ENCODE results near the gene PCCB.

DNA sequence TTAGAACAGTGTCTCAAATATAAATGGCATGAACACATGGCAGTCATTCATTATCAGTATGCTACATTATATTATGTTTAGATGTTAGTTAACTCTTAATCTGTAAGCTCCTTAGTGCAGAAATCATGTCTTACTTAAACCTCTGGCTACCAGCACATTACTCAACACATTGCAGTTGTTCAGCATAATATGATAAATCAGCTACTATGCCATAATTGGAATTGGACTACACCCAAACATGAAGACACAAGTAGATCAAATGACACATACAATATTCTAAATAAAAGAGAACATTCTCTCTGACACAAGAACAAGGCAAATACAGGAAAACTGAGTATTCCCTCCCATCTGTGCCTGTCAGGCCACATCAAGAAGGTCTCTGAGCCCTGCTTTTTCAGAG, 116.1 kb downstream of the PCCB start:
- TF ChIP-seq, protein P1, sequence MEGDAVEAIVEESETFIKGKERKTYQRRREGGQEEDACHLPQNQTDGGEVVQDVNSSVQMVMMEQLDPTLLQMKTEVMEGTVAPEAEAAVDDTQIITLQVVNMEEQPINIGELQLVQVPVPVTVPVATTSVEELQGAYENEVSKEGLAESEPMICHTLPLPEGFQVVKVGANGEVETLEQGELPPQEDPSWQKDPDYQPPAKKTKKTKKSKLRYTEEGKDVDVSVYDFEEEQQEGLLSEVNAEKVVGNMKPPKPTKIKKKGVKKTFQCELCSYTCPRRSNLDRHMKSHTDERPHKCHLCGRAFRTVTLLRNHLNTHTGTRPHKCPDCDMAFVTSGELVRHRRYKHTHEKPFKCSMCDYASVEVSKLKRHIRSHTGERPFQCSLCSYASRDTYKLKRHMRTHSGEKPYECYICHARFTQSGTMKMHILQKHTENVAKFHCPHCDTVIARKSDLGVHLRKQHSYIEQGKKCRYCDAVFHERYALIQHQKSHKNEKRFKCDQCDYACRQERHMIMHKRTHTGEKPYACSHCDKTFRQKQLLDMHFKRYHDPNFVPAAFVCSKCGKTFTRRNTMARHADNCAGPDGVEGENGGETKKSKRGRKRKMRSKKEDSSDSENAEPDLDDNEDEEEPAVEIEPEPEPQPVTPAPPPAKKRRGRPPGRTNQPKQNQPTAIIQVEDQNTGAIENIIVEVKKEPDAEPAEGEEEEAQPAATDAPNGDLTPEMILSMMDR (IDR thresholded peaks at IDR 0.05) = no peak
- TF ChIP-seq POLR2A (IDR thresholded peaks at IDR 0.05) = no peak
